Lower leg skin (tissue), 4 donors: ENCODE measurements around the gene FDX2. TPM values are rescaled to one million over a fixed set of nuclear protein-coding genes. Genes with fewer than 3 reads are reported as not detected.
A peak's percentile ranks its signal among the peaks of the same experiment; 100 is the strongest.

Source experiments
- DNase-seq, 2 donors: peaks; one replicate each; pipeline ENCODE4 v3.0.0-alpha.2; 2019; ENCODE audit warnings: low spot score in 2 of 2
- H3K4me3 ChIP-seq: fragments of 200-600 bp; sonication (generic); 2 replicates; pipeline ENCODE4 v1.5.1; 2017; ENCODE audit warnings: mild to moderate bottlenecking, low read depth; ENCODE audit not compliant: poor library complexity, severe bottlenecking
- CTCF ChIP-seq, 3 donors: fragments of 450-650 bp; IDR thresholded peaks; one replicate each; pipeline ENCODE4 v1.5.1; 2016; ENCODE audit warnings: antibody characterized with exemption in 3 of 3, mild to moderate bottlenecking in 3 of 3, moderate library complexity in 2 of 3
- POLR2A ChIP-seq, 2 donors: fragments of 450-650 bp; IDR thresholded peaks; one replicate each; pipeline ENCODE4 v1.6.1; 2016 to 2017; ENCODE audit warnings: antibody characterized with exemption in 2 of 2, mild to moderate bottlenecking in 1 of 2, moderate library complexity in 1 of 2
- WGBS, 2 donors: methylation state at CpG; one replicate each; pipeline ENCODE4 v1.1.5; 2018; 5-methylcytosine and 5-hydroxymethylcytosine counted together
- intact Hi-C: fragments of 100-400 bp; cut with DNase I; formaldehyde crosslinking; loops from one replicate; pipeline ENCODE4 v1.15.0; 2023; ENCODE audit warnings: low total_unique reads
- total RNA-seq, 4 donors: library from RNA; depleted of rRNA; stranded (reverse); fragments of >200 nt; gene quantifications; one replicate each; pipeline ENCODE4 v1.1.0, GENCODE V29; 2016

Gene FDX2
- total RNA-seq, 4 donors from 2014 or later = 10.3 to 20.7 (median 18.2) TPM

- 80 to 82% methylated on average over 10 of the region's 10 CpGs for WGBS, 2 donors
- TF ChIP-seq POLR2A (IDR thresholded peaks at IDR 0.05) = no peak
- no peak for TF ChIP-seq CTCF (IDR thresholded peaks at IDR 0.05)
- DNase-seq = no peak
- H3K4me3 ChIP-seq = no peak overlapping the region
- intact Hi-C loops = no loop called here
Measured at GRCh38 chr19:10274589-10274988, 41.2 kb downstream of the FDX2 start.

- DNase-seq = peak in 1 of 2 donors; percentile 87
- intact Hi-C loops = no loop called here
- WGBS, 2 donors = 30 to 36% methylated on average over 12 of the region's 12 CpGs
Measured at GRCh38 chr19:10271543-10272086, 44.2 kb downstream of the FDX2 start.

GRCh38 chr19:10270616-10271394 lies 45.0 kb downstream of the FDX2 start, which contains the start of gene ICAM1:
Gene ICAM1, plus strand, starts transcription at chr19:10271120. Its CDS starts 40 bp downstream, at chr19:10271160.
- WGBS, 2 donors = 4 to 7% methylated on average over 19 to 46 of the region's 51 CpGs
- TF ChIP-seq POLR2A (IDR thresholded peaks at IDR 0.05) (no peak), CTCF (IDR thresholded peaks at IDR 0.05) (no peak)
- peak within 1 kb of the TSS; percentile 35 for H3K4me3 ChIP-seq
- intact Hi-C loops = no loop called here
- peak; percentile 83 to 98 for DNase-seq

More at GRCh38 chr19:10271543-10272086, 44.2 kb downstream of the FDX2 start:
- H3K4me3 ChIP-seq = peak overlapping the region; percentile 35
- TF ChIP-seq POLR2A (IDR thresholded peaks at IDR 0.05) (no peak), CTCF (IDR thresholded peaks at IDR 0.05) (no peak)

- intact Hi-C loops = no loop called here
- peak overlapping the region; percentile 35 for H3K4me3 ChIP-seq
- TF ChIP-seq CTCF (IDR thresholded peaks at IDR 0.05) = no peak
- no peak for TF ChIP-seq POLR2A (IDR thresholded peaks at IDR 0.05)
- 3% methylated on average over 23 to 29 of the region's 37 CpGs for WGBS, 2 donors
- DNase-seq = peak; percentile 58 to 95
Measured at GRCh38 chr19:10270180-10270615, 45.6 kb downstream of the FDX2 start.

- TF ChIP-seq CTCF (IDR thresholded peaks at IDR 0.05) = peak in 1 of 3 donors; percentile 67
- TF ChIP-seq POLR2A (IDR thresholded peaks at IDR 0.05) = no peak
- 4 to 6% methylated on average over 49 to 58 of the region's 59 CpGs for WGBS, 2 donors
- intact Hi-C loops = loop anchor here (2.0 kb wide), 1 partner anchor 119 kb away; no protein-coding TSS in a partner anchor
- H3K4me3 ChIP-seq = peak overlapping the region; percentile 35
- DNase-seq = peak; percentile 89 to 98
Measured at GRCh38 chr19:10269333-10270179, 46.3 kb downstream of the FDX2 start.
